Measurements from ENCODE around the gene BMP4.

BMP4 gene

DNA sequence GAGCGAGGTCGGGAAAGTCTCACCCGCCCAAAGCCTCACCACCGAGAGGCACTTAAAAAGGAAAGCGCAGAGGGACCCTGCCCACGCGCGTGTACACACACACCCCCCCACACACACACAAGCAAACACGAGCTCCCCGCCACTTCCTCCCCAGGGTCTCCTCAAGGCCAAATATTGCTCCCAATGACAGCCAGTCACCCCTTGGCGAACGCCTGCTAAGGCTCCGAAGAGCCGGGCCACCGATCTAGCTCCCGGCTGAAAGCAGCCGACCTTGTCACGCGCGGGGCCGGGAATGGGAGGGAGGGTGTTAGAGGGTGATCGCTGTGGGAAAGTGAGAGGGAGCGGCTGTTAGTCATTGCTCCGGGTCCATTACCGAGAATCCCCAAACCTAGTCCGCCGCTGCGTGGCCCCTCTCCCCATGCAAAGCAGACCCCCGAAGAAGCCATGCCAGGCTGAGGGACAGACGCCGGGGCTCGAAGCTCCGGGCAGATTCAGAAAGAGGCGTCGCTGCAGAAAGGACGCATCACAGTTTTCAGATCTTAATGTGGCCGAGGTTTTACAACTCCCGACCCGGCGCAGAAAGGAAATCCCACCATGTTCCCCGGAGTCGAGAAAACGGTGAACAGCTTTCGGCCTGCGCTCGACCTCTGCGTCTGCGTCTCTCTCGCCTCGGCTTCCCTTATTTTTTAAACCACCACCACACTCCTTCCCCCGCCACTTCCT, 2.6 kb downstream of the BMP4 start:
- H3K27me3 ChIP-seq (ENCODE audit: control insufficient read depth, low read length): peaks cover 23% of the 10 kb centered on the region
- H3K4me2 ChIP-seq (ENCODE audit: low read length): peak overlapping the region; percentile 53
- H3F3A ChIP-seq (ENCODE audit: control insufficient read depth, insufficient read depth): no peaks in the 10 kb centered on the region
- H3K27ac ChIP-seq (ENCODE audit: low read depth, low read length): no peak overlapping the region
- H3K4me3 ChIP-seq (ENCODE audit: low read length): peak overlapping the region; percentile 37
- H3K79me2 ChIP-seq (ENCODE audit: control insufficient read depth, low read length): no peaks in the 10 kb centered on the region
- H3K9me2 ChIP-seq (replicated peaks; ENCODE audit: control insufficient read depth, low read length): no peaks in the 10 kb centered on the region
- H3K36me3 ChIP-seq (ENCODE audit: control insufficient read depth, low read length): no peaks in the 10 kb centered on the region
- H3K4me1 ChIP-seq (ENCODE audit: control insufficient read depth, low read length): peaks cover 9% of the 10 kb centered on the region; the same call in 1 of the 2 replicates
- no peaks in the 10 kb centered on the region for H3K9me3 ChIP-seq (ENCODE audit: control insufficient read depth, insufficient read depth, low read length)
- H4K20me1 ChIP-seq (ENCODE audit: control insufficient read depth, insufficient read depth, low read depth, low read length): no peaks in the 10 kb centered on the region
- TF ChIP-seq EZH2phosphoT487 (IDR thresholded peaks at IDR 0.05; ENCODE audit: borderline replicate concordance, low read length) (no peak), CTCF (IDR thresholded peaks at IDR 0.05; ENCODE audit: low read depth, low read length, poor library complexity, severe bottlenecking) (no peak)

GRCh38 chr14:53953002-53953827, 3.4 kb downstream of the BMP4 start:
- H3K4me2 ChIP-seq (ENCODE audit: low read length): peak overlapping the region; percentile 53

GRCh38 chr14:53952533-53952932, 4.1 kb downstream of the BMP4 start:
- no peak overlapping the region for H3K4me3 ChIP-seq (ENCODE audit: low read length)
- no peaks in the 10 kb centered on the region for H3K36me3 ChIP-seq (ENCODE audit: control insufficient read depth, low read length)
- no peaks in the 10 kb centered on the region for H3K9me3 ChIP-seq (ENCODE audit: control insufficient read depth, insufficient read depth, low read length)
- no peaks in the 10 kb centered on the region for H3K79me2 ChIP-seq (ENCODE audit: control insufficient read depth, low read length)
- H3K9me2 ChIP-seq (replicated peaks; ENCODE audit: control insufficient read depth, low read length): no peaks in the 10 kb centered on the region
- H3F3A ChIP-seq (ENCODE audit: control insufficient read depth, insufficient read depth): no peaks in the 10 kb centered on the region
- H3K27me3 ChIP-seq (ENCODE audit: control insufficient read depth, low read length): peaks cover 23% of the 10 kb centered on the region
- TF ChIP-seq CTCF (IDR thresholded peaks at IDR 0.05; ENCODE audit: low read depth, low read length, poor library complexity, severe bottlenecking) (no peak), EZH2phosphoT487 (IDR thresholded peaks at IDR 0.05; ENCODE audit: borderline replicate concordance, low read length) (no peak)
- H3K4me1 ChIP-seq (ENCODE audit: control insufficient read depth, low read length): peaks cover 9% of the 10 kb centered on the region; the same call in 1 of the 2 replicates
- no peaks in the 10 kb centered on the region for H4K20me1 ChIP-seq (ENCODE audit: control insufficient read depth, insufficient read depth, low read depth, low read length)
- no peak overlapping the region for H3K4me2 ChIP-seq (ENCODE audit: low read length)
- H3K27ac ChIP-seq (ENCODE audit: low read depth, low read length): no peak overlapping the region

More at GRCh38 chr14:53953002-53953827, 3.4 kb downstream of the BMP4 start:
- Histone ChIP-seq H3K27ac (ENCODE audit: low read depth, low read length) (no peak overlapping the region), H4K20me1 (ENCODE audit: control insufficient read depth, insufficient read depth, low read depth, low read length) (no peaks in the 10 kb centered on the region), H3K9me3 (ENCODE audit: control insufficient read depth, insufficient read depth, low read length) (no peaks in the 10 kb centered on the region), H3K36me3 (ENCODE audit: control insufficient read depth, low read length) (no peaks in the 10 kb centered on the region), H3K9me2 (replicated peaks; ENCODE audit: control insufficient read depth, low read length) (no peaks in the 10 kb centered on the region), H3K27me3 (ENCODE audit: control insufficient read depth, low read length) (peaks cover 23% of the 10 kb centered on the region), H3K79me2 (ENCODE audit: control insufficient read depth, low read length) (no peaks in the 10 kb centered on the region), H3F3A (ENCODE audit: control insufficient read depth, insufficient read depth) (no peaks in the 10 kb centered on the region), H3K4me3 (ENCODE audit: low read length) (peak overlapping the region; percentile 37), H3K4me1 (ENCODE audit: control insufficient read depth, low read length) (peaks cover 9% of the 10 kb centered on the region; the same call in 1 of the 2 replicates)
- TF ChIP-seq EZH2phosphoT487 (IDR thresholded peaks at IDR 0.05; ENCODE audit: borderline replicate concordance, low read length) (no peak), CTCF (IDR thresholded peaks at IDR 0.05; ENCODE audit: low read depth, low read length, poor library complexity, severe bottlenecking) (no peak)

All from DOHH2 (cell line).